GM19463 (cell line): Measurements from ENCODE around the gene BATF.

Source experiments
- ATAC-seq: cut with Tn5 transposase; IDR thresholded peaks from one replicate; pipeline ENCODE4 v1.9.1; 2021; ENCODE audit warnings: mild to moderate bottlenecking, moderate library complexity; ENCODE audit not compliant: unreplicated experiment

Gene BATF

GRCh38 chr14:75531660-75532317, 9.5 kb downstream of the BATF start:
- no peak for ATAC-seq

DNA sequence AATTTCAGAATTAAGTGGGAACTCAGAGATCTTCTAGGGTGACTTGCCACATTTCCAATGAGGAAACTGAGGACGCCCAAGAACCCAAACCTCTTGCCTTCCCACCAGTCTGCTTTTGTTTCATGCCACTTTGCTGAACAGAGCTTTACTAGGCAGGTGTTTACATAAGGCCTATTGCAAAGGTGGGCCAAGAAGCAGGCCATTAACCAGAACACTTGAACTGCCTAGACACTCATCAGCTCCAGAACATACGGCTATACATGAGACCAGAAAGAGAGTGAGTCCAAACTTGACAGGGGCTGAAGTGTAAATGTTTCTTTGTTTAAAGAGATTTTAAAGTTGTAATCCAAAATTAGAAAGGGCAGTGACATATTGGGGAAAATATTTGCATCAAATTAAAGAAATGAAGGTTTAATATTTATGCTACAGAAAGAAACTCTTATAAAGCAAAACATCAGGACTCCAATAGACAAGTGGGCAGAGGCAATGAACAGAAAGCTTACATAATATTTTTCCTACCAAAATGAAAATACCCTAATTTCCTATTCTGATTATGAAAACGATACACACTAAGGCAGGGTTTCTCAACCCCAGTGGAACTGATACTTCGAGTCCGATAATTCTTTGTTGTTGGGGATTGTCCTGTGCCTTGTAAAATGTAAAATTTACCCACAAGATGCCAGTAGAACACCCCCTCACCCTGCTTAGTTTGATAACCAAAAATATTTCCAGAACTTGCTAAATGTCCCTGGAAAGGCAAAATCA, 11.7 kb downstream of the BATF start:
- ATAC-seq = no peak

DNA sequence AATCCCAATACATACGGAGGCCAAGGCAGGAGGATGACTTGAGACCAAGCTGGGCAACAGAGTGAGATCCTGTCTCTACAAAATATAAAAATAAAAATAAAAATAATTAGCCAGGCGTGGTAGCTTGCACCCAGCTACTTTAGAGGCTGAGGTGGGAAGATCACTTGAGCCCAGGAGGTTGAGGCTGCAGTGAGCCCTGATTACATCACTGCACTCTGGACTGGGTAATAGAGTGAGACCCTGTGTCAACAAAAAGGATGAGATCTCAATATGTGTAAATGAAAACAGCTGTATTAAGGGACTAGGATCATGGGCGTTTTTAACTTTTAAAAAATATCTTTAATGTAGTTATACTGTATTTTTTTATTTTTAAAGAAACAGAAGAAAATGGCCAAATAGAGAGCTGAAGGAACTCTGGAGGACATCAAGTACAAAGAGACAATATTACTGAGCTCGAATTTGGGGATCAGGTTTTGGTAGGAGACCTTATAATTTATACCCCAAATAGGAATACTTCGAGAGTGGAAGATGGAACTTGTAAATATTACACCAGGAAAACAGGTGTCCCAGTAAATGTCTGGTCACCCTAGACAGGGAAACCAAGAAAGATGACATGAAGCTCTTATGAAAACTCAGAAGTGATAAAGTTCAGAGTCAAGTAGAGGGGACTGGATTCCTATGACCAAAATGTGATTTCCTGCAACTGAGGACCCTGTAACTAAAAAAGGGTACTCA, 13.1 kb downstream of the BATF start:
- no peak for ATAC-seq

- no peak for ATAC-seq
These were observed 14.8 kb downstream of the BATF start for GRCh38 chr14:75537071-75537470.

DNA sequence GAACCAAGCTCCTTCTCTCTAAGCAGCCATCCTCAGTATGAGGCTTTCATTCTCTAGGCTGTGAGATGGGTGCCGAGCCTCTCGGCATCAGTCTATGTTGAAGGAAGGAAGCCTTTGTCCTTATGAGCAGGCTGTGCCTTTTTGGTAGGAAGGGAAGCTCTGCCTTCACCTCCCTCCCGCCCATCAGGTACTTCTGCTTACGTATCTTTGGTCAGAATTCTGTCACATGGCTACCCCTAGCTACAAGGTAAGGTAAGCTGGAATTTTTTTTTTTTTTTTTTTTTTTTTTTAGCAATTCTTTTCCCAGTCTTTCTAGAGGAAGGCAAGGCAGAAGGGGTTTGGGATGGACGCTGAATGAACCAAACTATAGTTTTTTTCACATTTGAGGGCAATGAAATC, 16.9 kb downstream of the BATF start:
- ATAC-seq = no peak

DNA sequence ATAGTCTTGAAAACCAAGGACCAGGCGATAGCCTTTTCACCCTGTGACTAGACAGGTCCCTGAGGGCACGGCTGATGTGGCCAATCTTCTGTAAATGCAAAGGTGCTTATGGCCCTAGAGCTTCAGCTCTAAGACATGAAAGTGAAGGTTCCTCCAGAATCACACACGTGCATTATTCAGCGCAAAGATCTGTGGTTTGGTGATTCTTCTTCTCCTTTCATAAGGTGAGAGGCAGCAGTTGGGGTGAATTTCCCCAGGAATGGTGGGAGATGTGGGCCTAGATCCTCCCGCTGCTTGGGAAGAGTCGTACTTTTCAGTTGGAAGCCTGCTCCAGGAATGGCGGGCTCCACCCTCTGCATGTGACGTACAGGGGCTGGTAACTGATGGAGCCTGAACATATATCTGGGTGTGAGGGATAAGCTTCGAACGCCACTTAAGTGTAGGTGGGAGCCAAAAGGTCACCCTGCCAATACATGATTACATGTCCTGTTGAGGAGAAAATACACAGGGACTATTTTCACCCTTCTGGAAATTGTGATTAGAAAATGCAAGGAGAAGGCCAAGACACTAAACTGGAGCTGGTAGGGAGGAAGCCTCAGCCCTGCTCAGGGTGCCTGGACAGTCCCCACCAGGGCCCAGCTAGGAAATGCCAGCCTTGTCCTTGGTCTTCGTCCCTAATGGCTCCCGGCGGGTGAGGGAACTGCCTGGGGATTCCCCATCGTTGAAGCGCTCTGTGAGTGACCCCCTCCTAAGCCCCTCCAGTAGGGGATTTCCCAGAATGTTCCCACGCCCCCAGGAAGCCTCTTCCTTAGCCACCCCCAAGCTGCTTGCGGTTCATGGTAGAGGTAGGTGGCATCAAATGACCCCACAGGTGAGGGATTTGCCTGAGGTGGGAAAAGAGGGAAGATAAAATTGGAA, 17.6 kb downstream of the BATF start:
- peak; percentile 48 for ATAC-seq

DNA sequence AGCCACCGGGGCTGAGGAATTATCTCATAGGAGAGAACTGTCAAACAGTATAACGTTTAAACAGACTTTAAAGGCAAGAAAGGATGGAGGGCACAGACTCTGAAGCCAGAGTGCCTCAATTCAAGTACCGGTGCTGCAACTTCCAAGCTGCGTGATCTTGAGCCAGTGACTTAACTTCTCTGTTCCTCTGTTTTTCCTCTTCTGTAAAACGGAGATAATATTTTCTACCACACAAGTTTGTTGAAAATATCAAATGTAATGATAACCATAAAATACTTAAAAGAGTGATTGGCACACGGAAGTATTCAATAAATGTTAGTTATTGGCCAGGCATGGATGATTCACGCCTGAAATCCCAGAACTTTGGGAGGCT, 18.2 kb downstream of the BATF start:
- ATAC-seq = no peak

DNA sequence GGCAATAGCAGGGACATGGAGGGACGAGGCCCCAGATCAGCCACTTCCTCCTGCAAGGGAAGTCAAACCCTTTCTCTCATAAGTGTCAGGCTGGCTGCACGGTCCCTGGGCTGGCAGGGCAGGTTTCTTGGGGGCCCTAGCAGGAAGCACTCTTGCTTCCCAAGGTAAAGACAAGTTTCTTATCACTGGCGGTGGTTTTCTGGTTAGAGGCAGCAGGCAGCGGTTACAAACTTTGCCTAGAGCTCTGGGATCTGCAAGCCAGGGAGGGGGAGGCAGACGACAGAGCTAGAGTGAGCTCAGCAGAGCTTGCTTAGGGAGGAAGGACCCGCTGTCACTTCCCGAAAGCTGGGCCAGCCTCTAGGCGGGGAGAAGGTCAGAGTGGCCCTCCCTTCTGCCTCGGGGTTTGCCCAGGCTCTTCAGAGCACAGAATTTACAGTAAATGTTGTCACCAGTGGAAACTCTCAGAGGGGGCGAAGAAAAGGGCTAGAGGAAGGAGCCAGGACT, 20.4 kb downstream of the BATF start:
- peak; percentile 70 for ATAC-seq

DNA sequence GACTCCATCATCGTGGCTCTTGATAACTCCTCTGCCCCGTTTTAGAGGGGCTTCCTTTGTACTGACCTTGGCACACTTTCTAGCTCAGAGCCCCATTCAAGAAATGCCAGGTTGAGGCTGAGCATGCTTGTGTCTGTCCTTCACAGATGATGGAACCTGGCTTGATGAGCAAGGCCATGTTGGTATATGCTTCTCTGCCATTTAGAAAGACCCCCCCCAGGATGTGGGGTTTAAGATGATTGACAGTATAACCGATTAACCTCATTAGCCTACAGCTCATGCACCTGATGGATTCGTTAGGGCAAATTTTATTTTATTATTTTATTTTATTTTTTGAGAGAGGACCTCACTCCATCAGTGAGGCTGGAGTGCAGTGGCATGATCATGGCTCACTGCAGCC, 21.0 kb downstream of the BATF start:
- no peak for ATAC-seq

- ATAC-seq = no peak
These were observed 21.5 kb downstream of the BATF start for GRCh38 chr14:75543786-75544185.

GRCh38 chr14:75545907-75546306, 23.6 kb downstream of the BATF start:
- no peak for ATAC-seq

GRCh38 chr14:75547552-75548250, 25.4 kb downstream of the BATF start:
- no peak for ATAC-seq

GRCh38 chr14:75548544-75548943, 26.3 kb downstream of the BATF start:
- no peak for ATAC-seq

- ATAC-seq = peak; percentile 60
These were observed 26.9 kb downstream of the BATF start for GRCh38 chr14:75549169-75549568.

DNA sequence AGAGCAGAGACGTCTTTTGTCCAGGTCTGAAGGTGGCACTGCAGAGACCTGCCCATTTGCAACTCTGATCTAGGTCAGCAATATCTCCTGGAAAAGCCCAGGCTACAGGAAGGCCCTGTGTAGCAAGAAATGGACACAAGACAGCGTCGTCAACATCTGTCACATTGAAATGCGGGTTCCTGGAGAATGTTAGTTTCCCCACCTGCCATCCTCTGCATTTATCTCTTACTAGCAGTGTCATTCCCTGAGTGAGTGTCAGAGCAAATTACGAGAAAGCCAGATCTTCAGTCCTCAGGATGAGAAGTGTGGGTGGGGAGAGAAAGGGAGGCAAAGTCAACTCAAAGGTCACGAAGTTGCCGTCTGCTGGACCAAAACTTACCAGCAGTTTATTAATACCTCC, 28.8 kb downstream of the BATF start:
- no peak for ATAC-seq

GRCh38 chr14:75553157-75553556, 30.9 kb downstream of the BATF start:
- no peak for ATAC-seq

DNA sequence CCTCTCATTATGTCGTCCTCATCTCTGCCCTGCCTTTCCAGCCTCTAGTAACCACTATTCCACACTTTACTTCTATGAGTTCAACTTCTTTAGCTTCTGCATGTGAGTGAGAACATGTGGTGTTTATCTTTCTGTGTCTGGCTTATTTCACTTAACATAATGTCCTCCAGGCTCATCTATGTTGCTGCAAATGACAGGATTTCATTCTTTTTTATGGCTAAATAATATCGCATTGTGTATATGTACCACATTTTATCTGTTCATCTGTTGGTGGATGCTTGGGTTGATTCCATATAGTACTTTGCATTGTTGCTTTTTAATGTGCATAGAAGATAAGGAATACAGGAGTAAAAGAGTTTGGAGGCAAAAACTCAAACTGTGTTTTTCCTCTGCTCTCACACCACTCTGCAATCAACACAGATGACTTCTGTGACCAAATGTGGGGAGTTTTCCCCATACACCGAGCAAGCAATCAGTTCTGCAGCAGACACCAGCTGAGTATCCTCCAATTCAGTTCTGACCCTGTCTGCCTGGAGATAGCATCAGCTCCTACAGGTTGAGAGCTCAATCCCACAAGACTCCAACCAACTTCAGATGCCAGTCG, 31.6 kb downstream of the BATF start:
- no peak for ATAC-seq

DNA sequence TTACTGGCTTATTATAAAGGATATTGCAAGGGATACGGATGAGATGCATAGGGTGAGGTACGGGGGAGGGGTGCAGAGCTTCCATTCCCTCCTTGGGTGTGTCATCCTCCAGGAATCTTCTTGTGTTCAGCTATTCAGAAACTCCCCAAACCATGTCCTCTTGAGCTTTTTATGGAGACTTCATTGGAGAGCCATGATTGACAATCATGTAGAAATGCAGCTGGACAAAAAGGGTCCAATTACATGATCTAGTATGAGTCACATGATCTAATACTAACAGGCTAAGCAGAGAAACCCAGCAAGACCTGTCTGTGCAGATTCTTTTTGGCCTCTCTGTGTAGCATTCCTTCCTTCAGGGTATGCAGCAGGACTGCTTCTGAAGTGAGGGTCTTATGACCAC, 32.2 kb downstream of the BATF start:
- ATAC-seq = no peak

GRCh38 chr14:75558440-75558839, 36.2 kb downstream of the BATF start:
- ATAC-seq = no peak

DNA sequence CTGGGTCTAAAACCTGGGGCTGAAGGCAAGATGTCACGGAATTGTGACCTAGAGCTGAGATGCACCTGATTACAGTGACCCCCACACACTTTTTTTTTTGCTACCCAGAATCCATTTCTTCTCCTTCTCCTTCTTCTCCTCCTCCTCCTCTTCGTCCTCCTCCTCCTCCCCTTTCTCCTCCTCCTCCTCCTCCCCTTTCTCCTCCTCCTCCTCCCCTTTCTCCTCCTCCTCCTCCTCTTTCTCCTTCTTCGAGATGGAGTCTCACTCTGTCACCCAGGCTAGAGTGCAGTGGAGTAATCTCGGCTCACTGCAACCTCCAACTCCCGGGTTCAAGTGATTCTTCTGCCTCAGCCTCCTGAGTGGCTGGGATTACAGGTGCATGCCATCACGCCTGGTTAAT, 36.8 kb downstream of the BATF start:
- ATAC-seq = no peak
